Endodermal cell (in vitro differentiated cells): ENCODE results near the gene EZR. TPM values are rescaled to one million over a fixed set of nuclear protein-coding genes. Genes with fewer than 3 reads are reported as not detected.

Experiments used
- DNase-seq: peaks from one replicate; pipeline ENCODE4 v3.0.0-alpha.2; 2017
- H3K27ac ChIP-seq: 2 replicates; pipeline ENCODE4 v1.5.1; 2013; ENCODE audit warnings: mild to moderate bottlenecking, low read depth, low read length, moderate library complexity
- H3K27me3 ChIP-seq: 2 replicates; pipeline ENCODE4 v1.6.1; 2013; ENCODE audit warnings: mild to moderate bottlenecking, low read length, moderate library complexity; ENCODE audit not compliant: insufficient read depth, control insufficient read depth, poor library complexity, severe bottlenecking
- H3K36me3 ChIP-seq: 2 replicates; pipeline ENCODE4 v1.7.0; 2013; ENCODE audit warnings: mild to moderate bottlenecking, low read length, moderate library complexity; ENCODE audit not compliant: control insufficient read depth, insufficient read depth
- H3K4me1 ChIP-seq: one replicate; pipeline ENCODE4 v1.7.0; 2013; ENCODE audit warnings: low read length; ENCODE audit not compliant: control insufficient read depth, insufficient read depth
- H3K4me3 ChIP-seq: 2 replicates; pipeline ENCODE4 v1.5.1; 2013; ENCODE audit warnings: mild to moderate bottlenecking, low read length, moderate library complexity
- H3K9ac ChIP-seq: 2 replicates; pipeline ENCODE4 v1.6.1; 2013; ENCODE audit warnings: mild to moderate bottlenecking, low read length, moderate library complexity; ENCODE audit not compliant: poor library complexity, severe bottlenecking; ENCODE audit errors: extremely low read depth
- H3K9me3 ChIP-seq: 2 replicates; pipeline ENCODE4 v1.6.1; 2013; ENCODE audit warnings: mild to moderate bottlenecking, low read length, moderate library complexity; ENCODE audit not compliant: control insufficient read depth
- H3K27ac Mint-ChIP-seq: 2 replicates; pipeline ENCODE4 v1.8.0; 2020; ENCODE audit warnings: mixed read lengths
- H3K27me3 Mint-ChIP-seq: 2 replicates; pipeline ENCODE4 v1.8.0; 2021; ENCODE audit warnings: mild to moderate bottlenecking, mixed read lengths; ENCODE audit not compliant: insufficient read depth
- H3K36me3 Mint-ChIP-seq: 2 replicates; pipeline ENCODE4 v1.8.0; 2020; ENCODE audit warnings: low read depth, mixed read lengths
- H3K4me1 Mint-ChIP-seq: 2 replicates; pipeline ENCODE4 v1.8.0; 2020; ENCODE audit warnings: mixed read lengths
- H3K4me3 Mint-ChIP-seq: 2 replicates; pipeline ENCODE4 v1.8.0; 2020; ENCODE audit warnings: mild to moderate bottlenecking, moderate library complexity, mixed read lengths
- H3K9me3 Mint-ChIP-seq: 2 replicates; pipeline ENCODE4 v1.8.0; 2020; ENCODE audit warnings: mild to moderate bottlenecking, mixed read lengths
- WGBS, 2 experiments: methylation state at CpG; one replicate each; pipeline versions ENCODE4 v1.1.5 to v1.1.7; 2013; ENCODE audit warnings: missing lambda C conversion rate in 2 of 2, mixed read lengths in 1 of 2; ENCODE audit not compliant: insufficient coverage in 1 of 2, insufficient read length in 1 of 2; 5-methylcytosine and 5-hydroxymethylcytosine counted together
- total RNA-seq, 2 donors: library from RNA; stranded (reverse); fragmentation: NEBNext Ultra II Directional in 1 of 2; extraction: Animal tissue kit (Norgen Biotek cat#: 25700) in 1 of 2; gene quantifications; 2 replicates in 1 of 2; 3 replicates in 1 of 2; pipeline ENCODE4 v1.2.1, GENCODE V29; 2021
- TF ChIP-seq, protein P1 (sequence below): fragments of 200-600 bp; sonication (generic); conservative IDR thresholded peaks from 2 replicates; pipeline ENCODE4 v1.5.0; 2021; ENCODE audit warnings: antibody characterized with exemption, mild to moderate bottlenecking

EZR gene
- total RNA-seq, 2 donors from 2014 or later: 145 to 209 TPM

DNA sequence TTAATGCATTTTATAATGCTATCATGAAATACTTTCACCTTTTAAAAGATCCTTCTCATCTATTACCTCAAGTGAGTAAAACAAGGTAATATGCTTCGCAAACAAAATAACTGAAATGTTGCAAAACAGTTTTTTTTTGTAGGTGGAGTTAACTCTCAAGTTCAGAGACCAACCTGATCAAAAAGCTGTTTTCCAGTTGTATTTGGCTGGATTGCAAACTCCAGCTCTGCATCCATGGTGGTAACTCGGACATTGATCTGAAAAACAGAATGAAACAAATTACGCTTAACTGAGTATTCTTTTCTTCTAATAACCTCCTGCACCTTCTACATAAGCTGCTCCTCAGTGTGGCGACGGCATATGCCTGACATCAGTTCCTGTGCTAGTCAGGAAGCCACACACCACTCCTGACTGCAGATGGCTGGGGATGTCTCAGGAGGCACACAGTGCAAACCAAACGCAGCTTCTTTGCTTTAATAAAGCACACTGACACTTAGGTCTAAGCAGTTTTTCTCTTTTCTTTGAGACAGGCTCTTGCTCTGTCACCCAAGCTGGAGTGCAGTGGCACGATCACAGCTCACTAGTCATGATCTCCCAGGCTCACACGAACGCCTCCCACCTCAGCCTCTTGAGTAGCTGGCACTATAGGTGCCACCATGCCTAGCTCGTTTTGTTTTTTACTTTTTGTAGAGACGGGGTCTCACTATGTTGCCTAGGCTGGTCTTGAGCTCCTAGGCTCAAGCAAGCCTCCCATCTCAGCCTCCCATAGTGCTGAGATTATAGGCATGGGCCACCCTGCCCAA, 29.9 kb downstream of the EZR start:
- Mint-ChIP-seq H3K4me1 (peaks cover 20% of the 10 kb centered on the region), H3K9me3 (no peaks in the 10 kb centered on the region), H3K4me3 (no peak overlapping the region), H3K27ac (peak overlapping the region; percentile 19), H3K27me3 (no peaks in the 10 kb centered on the region), H3K36me3 (peaks cover 64% of the 10 kb centered on the region)
- H3K9ac ChIP-seq: no peak overlapping the region
- peak; percentile 44 for DNase-seq
- H3K27ac ChIP-seq: peak overlapping the region; percentile 65
- TF ChIP-seq, protein P1, sequence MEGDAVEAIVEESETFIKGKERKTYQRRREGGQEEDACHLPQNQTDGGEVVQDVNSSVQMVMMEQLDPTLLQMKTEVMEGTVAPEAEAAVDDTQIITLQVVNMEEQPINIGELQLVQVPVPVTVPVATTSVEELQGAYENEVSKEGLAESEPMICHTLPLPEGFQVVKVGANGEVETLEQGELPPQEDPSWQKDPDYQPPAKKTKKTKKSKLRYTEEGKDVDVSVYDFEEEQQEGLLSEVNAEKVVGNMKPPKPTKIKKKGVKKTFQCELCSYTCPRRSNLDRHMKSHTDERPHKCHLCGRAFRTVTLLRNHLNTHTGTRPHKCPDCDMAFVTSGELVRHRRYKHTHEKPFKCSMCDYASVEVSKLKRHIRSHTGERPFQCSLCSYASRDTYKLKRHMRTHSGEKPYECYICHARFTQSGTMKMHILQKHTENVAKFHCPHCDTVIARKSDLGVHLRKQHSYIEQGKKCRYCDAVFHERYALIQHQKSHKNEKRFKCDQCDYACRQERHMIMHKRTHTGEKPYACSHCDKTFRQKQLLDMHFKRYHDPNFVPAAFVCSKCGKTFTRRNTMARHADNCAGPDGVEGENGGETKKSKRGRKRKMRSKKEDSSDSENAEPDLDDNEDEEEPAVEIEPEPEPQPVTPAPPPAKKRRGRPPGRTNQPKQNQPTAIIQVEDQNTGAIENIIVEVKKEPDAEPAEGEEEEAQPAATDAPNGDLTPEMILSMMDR: no peak
- H3K4me3 ChIP-seq: no peak overlapping the region
- 87 to 90% methylated on average over 10 to 11 of the region's 11 CpGs for WGBS, 2 experiments
- no peaks in the 10 kb centered on the region for H3K9me3 ChIP-seq
- no peaks in the 10 kb centered on the region for H3K27me3 ChIP-seq
- H3K36me3 ChIP-seq: peaks cover 63% of the 10 kb centered on the region
- H3K4me1 ChIP-seq: peaks cover 10% of the 10 kb centered on the region

DNA sequence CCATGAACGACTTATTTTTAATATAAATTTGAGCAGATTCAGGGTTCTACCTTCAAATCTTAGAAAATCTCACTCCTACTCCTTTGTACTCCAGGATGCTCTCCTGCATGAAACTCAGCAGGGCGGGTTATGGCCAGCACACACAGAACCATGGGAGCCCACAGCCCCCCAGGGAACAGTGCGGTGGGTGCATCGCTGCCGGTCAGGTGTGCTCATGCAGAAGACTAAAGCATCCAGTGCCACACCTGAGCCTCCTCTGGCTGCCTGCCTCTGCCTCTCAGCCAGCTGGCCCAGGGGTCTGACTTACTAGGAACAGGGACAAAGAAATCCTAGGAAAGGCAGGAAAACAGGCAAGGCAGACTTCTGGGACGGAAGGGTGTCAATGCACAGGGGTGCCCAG, 31.8 kb downstream of the EZR start:
- H3K27me3 ChIP-seq: no peaks in the 10 kb centered on the region
- no peaks in the 10 kb centered on the region for H3K27me3 Mint-ChIP-seq
- H3K4me1 ChIP-seq: peaks cover 10% of the 10 kb centered on the region
- WGBS, 2 experiments: 96 to 100% methylated on average over 6 of the region's 6 CpGs
- no peak overlapping the region for H3K27ac ChIP-seq
- no peak overlapping the region for H3K4me3 Mint-ChIP-seq
- H3K9ac ChIP-seq: no peak overlapping the region
- H3K36me3 ChIP-seq: peaks cover 81% of the 10 kb centered on the region
- H3K4me1 Mint-ChIP-seq: peaks cover 18% of the 10 kb centered on the region
- H3K9me3 ChIP-seq: no peaks in the 10 kb centered on the region
- no peaks in the 10 kb centered on the region for H3K9me3 Mint-ChIP-seq
- H3K27ac Mint-ChIP-seq: peak overlapping the region; percentile 59
- peak; percentile 35 for DNase-seq
- no peak overlapping the region for H3K4me3 ChIP-seq
- TF ChIP-seq, protein P1: no peak
- peaks cover 76% of the 10 kb centered on the region for H3K36me3 Mint-ChIP-seq

DNA sequence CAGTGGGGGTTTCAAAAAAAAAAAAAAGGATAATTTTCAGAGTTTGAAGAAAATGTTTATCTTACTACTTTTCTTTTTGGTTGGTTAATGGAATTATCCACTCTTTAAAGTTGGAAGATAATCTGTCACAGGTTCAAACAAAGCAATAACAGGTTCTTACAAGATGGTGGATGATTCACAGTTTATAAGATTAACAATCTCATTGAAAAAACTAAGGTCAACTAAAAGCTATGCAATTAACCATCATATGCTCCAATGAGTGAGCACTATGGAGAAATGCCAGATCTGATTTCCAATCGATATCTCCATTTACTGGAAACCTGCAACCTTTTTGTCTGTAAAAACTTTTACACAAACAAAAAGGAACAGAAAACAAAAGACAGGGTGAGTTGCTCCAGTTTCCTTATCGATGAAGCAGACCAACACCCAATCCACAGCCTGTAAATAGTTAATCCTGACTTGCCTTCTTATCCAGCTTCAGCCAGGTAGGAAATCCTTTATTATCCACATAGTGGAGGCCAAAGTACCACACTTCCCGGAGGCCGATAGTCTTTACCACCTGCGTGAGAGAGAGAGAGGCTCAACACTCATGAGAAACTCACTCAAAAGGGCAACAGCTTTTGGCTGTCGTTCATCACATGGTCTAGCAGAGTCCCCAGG, 32.4 kb downstream of the EZR start:
- Histone ChIP-seq H3K4me3 (no peak overlapping the region), H3K9me3 (no peaks in the 10 kb centered on the region), H3K27me3 (no peaks in the 10 kb centered on the region), H3K9ac (no peak overlapping the region), H3K4me1 (peaks cover 10% of the 10 kb centered on the region), H3K36me3 (peaks cover 88% of the 10 kb centered on the region), H3K27ac (no peak overlapping the region)
- TF ChIP-seq, protein P1: no peak
- DNase-seq: peak; percentile 40
- Mint-ChIP-seq H3K4me1 (peaks cover 18% of the 10 kb centered on the region), H3K27me3 (no peaks in the 10 kb centered on the region), H3K36me3 (peaks cover 82% of the 10 kb centered on the region), H3K9me3 (no peaks in the 10 kb centered on the region), H3K27ac (peak overlapping the region; percentile 59), H3K4me3 (no peak overlapping the region)
- WGBS, 2 experiments: 93 to 100% methylated on average over 6 of the region's 6 CpGs
